ENCODE measurements around the gene GABPB2.
A peak's percentile ranks its signal among the peaks of the same experiment; 100 is the strongest.

GABPB2 gene

GRCh38 chr1:151171190-151171589 lies 100.6 kb downstream of the GABPB2 start:
- H3K36me3 ChIP-seq (ENCODE audit: control insufficient read depth in 2 of 2, insufficient read depth in 1 of 2, low read length in 2 of 2), result peaks cover 22 to 81% of the 10 kb centered on the region in 2 experiments
- H3K4me1 ChIP-seq (ENCODE audit: control insufficient read depth, insufficient read depth, low read length), result peaks cover 6% of the 10 kb centered on the region; the same call in 1 of the 2 replicates
- ChIA-PET POLR2A (interaction anchor here (0.6 to 2.3 kb wide), 4 partner anchors 16 to 115 kb away, joined by 3 to 14 read pairs (median 4); partner anchors contain the start of gene VPS72), CTCF (interaction anchor here (0.7 to 0.9 kb wide), 2 partner anchors 81 to 143 kb away, joined by 3 read pairs; no protein-coding TSS in a partner anchor)
- TF ChIP-seq SCRT1 (tag by site-specific recombination; IDR thresholded peaks at IDR 0.05; ENCODE audit: borderline replicate concordance), result peak; percentile 87
- no peak for TF ChIP-seq ZNF585B (tag by site-specific recombination; IDR thresholded peaks at IDR 0.05)
- TF ChIP-seq SCRT2 (tag by site-specific recombination; IDR thresholded peaks at IDR 0.05), result peak; percentile 96
- H3K4me3 ChIP-seq (ENCODE audit: low read depth, low read length), result no peak overlapping the region
- no peak overlapping the region for H3K27ac ChIP-seq (ENCODE audit: extremely low read depth, low read depth, low read length)
- H3K9me3 ChIP-seq (ENCODE audit: control insufficient read depth, insufficient read depth, low read depth, low read length), result no peaks in the 10 kb centered on the region

Data from HEK293 (cell line).